ENCODE results near the gene MEIS2.

MEIS2 gene

GRCh38 chr15:37076543-37076942 is 23.8 kb downstream of the MEIS2 start:
- H3K4me3 ChIP-seq (ENCODE audit: low read length in 2 of 2), result no peak overlapping the region
- no peak overlapping the region for H3K27ac ChIP-seq (ENCODE audit: low read length)
- H3K9ac ChIP-seq (ENCODE audit: low read length in 2 of 2), result no peak overlapping the region
- peaks cover 5% of the 10 kb centered on the region for H3K4me1 ChIP-seq (ENCODE audit: control insufficient read depth, insufficient read depth, low read length)
- no peaks in the 10 kb centered on the region for H3K27me3 ChIP-seq (ENCODE audit: control insufficient read depth in 1 of 2, insufficient read depth in 2 of 2, low read length in 2 of 2)
- H3K9me3 ChIP-seq (ENCODE audit: control insufficient read depth in 2 of 2, low read length in 2 of 2), result no peaks in the 10 kb centered on the region
- H3K36me3 ChIP-seq (ENCODE audit: control insufficient read depth in 2 of 2, insufficient read depth in 2 of 2, low read length in 2 of 2), result peaks cover 0 to 3% of the 10 kb centered on the region in 2 donors

GRCh38 chr15:37075777-37076176 is 24.6 kb downstream of the MEIS2 start:
- no peak overlapping the region for H3K4me3 ChIP-seq (ENCODE audit: low read length in 2 of 2)
- no peaks in the 10 kb centered on the region for H3K27me3 ChIP-seq (ENCODE audit: control insufficient read depth in 1 of 2, insufficient read depth in 2 of 2, low read length in 2 of 2)
- H3K27ac ChIP-seq (ENCODE audit: low read length), result no peak overlapping the region

GRCh38 chr15:37072181-37072580 is 28.2 kb downstream of the MEIS2 start:
- Histone ChIP-seq H3K9me3 (ENCODE audit: control insufficient read depth in 2 of 2, low read length in 2 of 2) (no peaks in the 10 kb centered on the region), H3K36me3 (ENCODE audit: control insufficient read depth in 2 of 2, insufficient read depth in 2 of 2, low read length in 2 of 2) (peaks cover 4 to 5% of the 10 kb centered on the region in 2 donors), H3K27me3 (ENCODE audit: control insufficient read depth in 1 of 2, insufficient read depth in 2 of 2, low read length in 2 of 2) (no peaks in the 10 kb centered on the region), H3K9ac (ENCODE audit: low read length in 2 of 2) (no peak overlapping the region), H3K4me1 (ENCODE audit: control insufficient read depth, insufficient read depth, low read length) (no peaks in the 10 kb centered on the region), H3K4me3 (ENCODE audit: low read length in 2 of 2) (no peak overlapping the region), H3K27ac (ENCODE audit: low read length) (no peak overlapping the region)

More at GRCh38 chr15:37075777-37076176, 24.6 kb downstream of the MEIS2 start:
- no peaks in the 10 kb centered on the region for H3K9me3 ChIP-seq (ENCODE audit: control insufficient read depth in 2 of 2, low read length in 2 of 2)
- peaks cover 0 to 3% of the 10 kb centered on the region in 2 donors for H3K36me3 ChIP-seq (ENCODE audit: control insufficient read depth in 2 of 2, insufficient read depth in 2 of 2, low read length in 2 of 2)
- no peak overlapping the region for H3K9ac ChIP-seq (ENCODE audit: low read length in 2 of 2)
- H3K4me1 ChIP-seq (ENCODE audit: control insufficient read depth, insufficient read depth, low read length), result peaks cover 5% of the 10 kb centered on the region

- Histone ChIP-seq H3K9me3 (ENCODE audit: control insufficient read depth in 2 of 2, low read length in 2 of 2) (no peaks in the 10 kb centered on the region), H3K9ac (ENCODE audit: low read length in 2 of 2) (no peak overlapping the region), H3K27ac (ENCODE audit: low read length) (no peak overlapping the region), H3K36me3 (ENCODE audit: control insufficient read depth in 2 of 2, insufficient read depth in 2 of 2, low read length in 2 of 2) (peaks cover 4 to 5% of the 10 kb centered on the region in 2 donors), H3K27me3 (ENCODE audit: control insufficient read depth in 1 of 2, insufficient read depth in 2 of 2, low read length in 2 of 2) (no peaks in the 10 kb centered on the region), H3K4me1 (ENCODE audit: control insufficient read depth, insufficient read depth, low read length) (no peaks in the 10 kb centered on the region), H3K4me3 (ENCODE audit: low read length in 2 of 2) (no peak overlapping the region)
Observed at GRCh38 chr15:37071134-37071533, 29.2 kb downstream of the MEIS2 start.

- no peaks in the 10 kb centered on the region for H3K27me3 ChIP-seq (ENCODE audit: control insufficient read depth in 1 of 2, insufficient read depth in 2 of 2, low read length in 2 of 2)
- H3K27ac ChIP-seq (ENCODE audit: low read length), result no peak overlapping the region
- H3K9ac ChIP-seq (ENCODE audit: low read length in 2 of 2), result no peak overlapping the region
- no peak overlapping the region for H3K4me3 ChIP-seq (ENCODE audit: low read length in 2 of 2)
- H3K4me1 ChIP-seq (ENCODE audit: control insufficient read depth, insufficient read depth, low read length), result no peaks in the 10 kb centered on the region
- no peaks in the 10 kb centered on the region for H3K9me3 ChIP-seq (ENCODE audit: control insufficient read depth in 2 of 2, low read length in 2 of 2)
- peaks cover 4 to 5% of the 10 kb centered on the region in 2 donors for H3K36me3 ChIP-seq (ENCODE audit: control insufficient read depth in 2 of 2, insufficient read depth in 2 of 2, low read length in 2 of 2)
Observed at GRCh38 chr15:37070686-37071085, 29.7 kb downstream of the MEIS2 start.

- no peaks in the 10 kb centered on the region for H3K27me3 ChIP-seq (ENCODE audit: control insufficient read depth in 1 of 2, insufficient read depth in 2 of 2, low read length in 2 of 2)
- no peak overlapping the region for H3K27ac ChIP-seq (ENCODE audit: low read length)
- no peak overlapping the region for H3K9ac ChIP-seq (ENCODE audit: low read length in 2 of 2)
- H3K4me3 ChIP-seq (ENCODE audit: low read length in 2 of 2), result no peak overlapping the region
- H3K36me3 ChIP-seq (ENCODE audit: control insufficient read depth in 2 of 2, insufficient read depth in 2 of 2, low read length in 2 of 2), result peaks cover 0 to 7% of the 10 kb centered on the region in 2 donors
- no peaks in the 10 kb centered on the region for H3K9me3 ChIP-seq (ENCODE audit: control insufficient read depth in 2 of 2, low read length in 2 of 2)
- H3K4me1 ChIP-seq (ENCODE audit: control insufficient read depth, insufficient read depth, low read length), result peaks cover 6% of the 10 kb centered on the region
Observed at GRCh38 chr15:37061996-37062395, 38.4 kb downstream of the MEIS2 start.

GRCh38 chr15:37059086-37059485 is 41.3 kb downstream of the MEIS2 start:
- peaks cover 0 to 7% of the 10 kb centered on the region in 2 donors for H3K36me3 ChIP-seq (ENCODE audit: control insufficient read depth in 2 of 2, insufficient read depth in 2 of 2, low read length in 2 of 2)
- H3K4me1 ChIP-seq (ENCODE audit: control insufficient read depth, insufficient read depth, low read length), result peaks cover 6% of the 10 kb centered on the region
- no peaks in the 10 kb centered on the region for H3K27me3 ChIP-seq (ENCODE audit: control insufficient read depth in 1 of 2, insufficient read depth in 2 of 2, low read length in 2 of 2)
- no peak overlapping the region for H3K4me3 ChIP-seq (ENCODE audit: low read length in 2 of 2)
- no peak overlapping the region for H3K27ac ChIP-seq (ENCODE audit: low read length)
- no peak overlapping the region for H3K9ac ChIP-seq (ENCODE audit: low read length in 2 of 2)
- no peaks in the 10 kb centered on the region for H3K9me3 ChIP-seq (ENCODE audit: control insufficient read depth in 2 of 2, low read length in 2 of 2)

GRCh38 chr15:37058316-37058985 is 41.9 kb downstream of the MEIS2 start:
- Histone ChIP-seq H3K4me1 (ENCODE audit: control insufficient read depth, insufficient read depth, low read length) (peaks cover 6% of the 10 kb centered on the region), H3K4me3 (ENCODE audit: low read length in 2 of 2) (no peak overlapping the region), H3K27ac (ENCODE audit: low read length) (no peak overlapping the region), H3K27me3 (ENCODE audit: control insufficient read depth in 1 of 2, insufficient read depth in 2 of 2, low read length in 2 of 2) (no peaks in the 10 kb centered on the region), H3K36me3 (ENCODE audit: control insufficient read depth in 2 of 2, insufficient read depth in 2 of 2, low read length in 2 of 2) (peaks cover 0 to 7% of the 10 kb centered on the region in 2 donors), H3K9me3 (ENCODE audit: control insufficient read depth in 2 of 2, low read length in 2 of 2) (no peaks in the 10 kb centered on the region), H3K9ac (ENCODE audit: low read length in 2 of 2) (no peak overlapping the region)

GRCh38 chr15:37057831-37058230 is 42.5 kb downstream of the MEIS2 start:
- H3K4me1 ChIP-seq (ENCODE audit: control insufficient read depth, insufficient read depth, low read length), result peaks cover 6% of the 10 kb centered on the region
- H3K4me3 ChIP-seq (ENCODE audit: low read length in 2 of 2), result no peak overlapping the region
- no peaks in the 10 kb centered on the region for H3K27me3 ChIP-seq (ENCODE audit: control insufficient read depth in 1 of 2, insufficient read depth in 2 of 2, low read length in 2 of 2)
- H3K9ac ChIP-seq (ENCODE audit: low read length in 2 of 2), result no peak overlapping the region
- no peaks in the 10 kb centered on the region for H3K9me3 ChIP-seq (ENCODE audit: control insufficient read depth in 2 of 2, low read length in 2 of 2)
- no peak overlapping the region for H3K27ac ChIP-seq (ENCODE audit: low read length)
- peaks cover 0 to 7% of the 10 kb centered on the region in 2 donors for H3K36me3 ChIP-seq (ENCODE audit: control insufficient read depth in 2 of 2, insufficient read depth in 2 of 2, low read length in 2 of 2)

- Histone ChIP-seq H3K4me1 (ENCODE audit: control insufficient read depth, insufficient read depth, low read length) (peaks cover 6% of the 10 kb centered on the region), H3K9me3 (ENCODE audit: control insufficient read depth in 2 of 2, low read length in 2 of 2) (no peaks in the 10 kb centered on the region), H3K36me3 (ENCODE audit: control insufficient read depth in 2 of 2, insufficient read depth in 2 of 2, low read length in 2 of 2) (peaks cover 0 to 7% of the 10 kb centered on the region in 2 donors), H3K27ac (ENCODE audit: low read length) (no peak overlapping the region), H3K4me3 (ENCODE audit: low read length in 2 of 2) (no peak overlapping the region), H3K9ac (ENCODE audit: low read length in 2 of 2) (no peak overlapping the region), H3K27me3 (ENCODE audit: control insufficient read depth in 1 of 2, insufficient read depth in 2 of 2, low read length in 2 of 2) (no peaks in the 10 kb centered on the region)
Observed at GRCh38 chr15:37057256-37057655, 43.1 kb downstream of the MEIS2 start.

Data from stomach smooth muscle (tissue), 2 donors.